Measurements from ENCODE around the gene SLC50A1. TPM values are rescaled to one million over a fixed set of nuclear protein-coding genes. Genes with fewer than 3 reads are reported as not detected.

Gene SLC50A1
- total and polyA plus RNA-seq, 2 of the 8 experiments (the other 6 are each of a cell fraction or from before 2014, with no cell fraction given), result 36.5 to 90.8 TPM

GRCh38 chr1:155173478-155174323 lies 38.0 kb downstream of the SLC50A1 start, which contains the start of gene TRIM46:
TRIM46 (plus strand) TSS chr1:155173849; CDS start chr1:155173967, 118 bp downstream.
- peak within 1 kb of the TSS; percentile 68 for H3K27ac ChIP-seq (ENCODE audit: low read depth, low read length)
- peaks cover 18 to 29% (median 22%) of the 10 kb centered on the region in 4 experiments for H3K36me3 ChIP-seq (ENCODE audit: control insufficient read depth in 2 of 4, insufficient read depth in 4 of 4, low read length in 3 of 4)
- H3K14ac ChIP-seq (ENCODE audit: insufficient read length), result peak within 1 kb of the TSS; percentile 13
- H3K27me3 ChIP-seq (replicated peaks in 1 of 4; ENCODE audit: control insufficient read depth in 3 of 4, extremely low read depth in 1 of 4, insufficient read depth in 3 of 4, low read length in 3 of 4), result no peaks in the 10 kb centered on the region
- 1% methylated on average over 34 of the region's 38 CpGs; no CpG with 5 or more reads in 1 of the 2 experiments for WGBS, 2 experiments (ENCODE audit: extremely low coverage in 1 of 2, insufficient coverage in 1 of 2, insufficient read length in 1 of 2, insufficient replicate concordance in 2 of 2, low coverage in 1 of 2, low lambda C conversion rate in 2 of 2, missing lambda C conversion rate in 1 of 2)
- H3K23ac ChIP-seq (ENCODE audit: insufficient read length), result no peak within 1 kb of the TSS
- DNase-seq (ENCODE audit: low read depth in 1 of 2, low spot score in 2 of 2) (peak in 1 of 2 experiments; percentile 84), FAIRE-seq (no peak)
- H2AK5ac ChIP-seq (ENCODE audit: low read depth, low read length), result peak within 1 kb of the TSS; percentile 3; the same call in 1 of the 2 replicates
- peak within 1 kb of the TSS; percentile 88 for H2BK5ac ChIP-seq (ENCODE audit: low read depth, low read length)
- peak within 1 kb of the TSS; percentile 96 for H4K5ac ChIP-seq (ENCODE audit: insufficient read length, low read depth, low read length)
- CTCF ChIA-PET (ENCODE audit: partially characterized antibody), result interaction anchor here (0.7 to 12.4 kb wide), 30 partner anchors 12 to 557 kb away, joined by 3 to 215 read pairs (median 4); partner anchors contain the start of genes ADAM15, DPM3, EFNA1 and EFNA4
- peak within 1 kb of the TSS; percentile 98 for H3K4ac ChIP-seq (replicated peaks; ENCODE audit: insufficient read length, low read depth, low read length)
- no peaks in the 10 kb centered on the region for H3K9me3 ChIP-seq (ENCODE audit: insufficient read depth in 2 of 2, low read depth in 1 of 2, low read length in 1 of 2)
- H2AFZ ChIP-seq (ENCODE audit: low read length), result peak within 1 kb of the TSS; percentile 30; the same call in 1 of the 2 replicates
- peak within 1 kb of the TSS; percentile 53; the same call in 1 of the 2 replicates for H2BK12ac ChIP-seq (ENCODE audit: low read depth, low read length)
- peaks cover 0 to 16% of the 10 kb centered on the region in 2 experiments; a peak in 2 of 4 replicates for H3K79me2 ChIP-seq (ENCODE audit: control insufficient read depth in 1 of 2, insufficient read depth in 2 of 2, low read length in 2 of 2)
- H3K4me1 ChIP-seq (replicated peaks in 1 of 4; ENCODE audit: control insufficient read depth in 3 of 4, insufficient read depth in 4 of 4, low read length in 3 of 4), result peaks cover 3 to 23% (median 8%) of the 10 kb centered on the region in 4 experiments; a peak in 6 of 7 replicates
- H3K4me2 ChIP-seq (ENCODE audit: insufficient read depth in 1 of 2, low read depth in 2 of 2, low read length in 2 of 2), result peak within 1 kb of the TSS; percentile 37 to 90
- no peaks in the 10 kb centered on the region; the same call in 1 of the 2 replicates for H3K79me1 ChIP-seq (ENCODE audit: low read depth, low read length)
- peak within 1 kb of the TSS; percentile 8 to 66 (median 50); a peak in 6 of 7 replicates for H3K9ac ChIP-seq (replicated peaks in 1 of 4; ENCODE audit: extremely low read depth in 1 of 4, low read depth in 3 of 4, low read length in 3 of 4)
- peak within 1 kb of the TSS; percentile 80 for H2BK20ac ChIP-seq (ENCODE audit: low read length)
- H4K20me1 ChIP-seq (replicated peaks in 1 of 2; ENCODE audit: control insufficient read depth in 1 of 2, insufficient read depth in 2 of 2, low read length in 2 of 2), result peaks cover 5 to 8% of the 10 kb centered on the region in 2 experiments
- H2BK120ac ChIP-seq (replicated peaks; ENCODE audit: low read depth, low read length), result peak within 1 kb of the TSS; percentile 91
- peak within 1 kb of the TSS; percentile 99 for H4K91ac ChIP-seq (replicated peaks; ENCODE audit: insufficient read length, low read length)
- peak within 1 kb of the TSS; percentile 98 for H3K18ac ChIP-seq (ENCODE audit: extremely low read depth, low read length)
- peak within 1 kb of the TSS; percentile 84; the same call in 1 of the 2 replicates for H2BK15ac ChIP-seq (ENCODE audit: low read length)
- peak within 1 kb of the TSS; percentile 94 for H3K56ac ChIP-seq (replicated peaks; ENCODE audit: insufficient read length, low read depth, low read length)
- peak within 1 kb of the TSS; percentile 91 for H4K8ac ChIP-seq (ENCODE audit: extremely low read depth, insufficient read depth, low read length)
- POLR2A ChIA-PET (ENCODE audit: partially characterized antibody), result interaction anchor here (0.7 to 20.5 kb wide), 21 partner anchors 12 to 147 kb away, joined by 3 to 512 read pairs (median 4); partner anchors contain the start of genes CLK2, DPM3, EFNA4 and MTX1
- peak within 1 kb of the TSS; percentile 70 to 95 (median 86) for H3K4me3 ChIP-seq (ENCODE audit: extremely low read depth in 1 of 4, insufficient read depth in 2 of 4, low read depth in 3 of 4, low read length in 4 of 4)
- H3K23me2 ChIP-seq (ENCODE audit: low read depth, low read length), result peaks cover 10% of the 10 kb centered on the region; the same call in 1 of the 2 replicates
- TF ChIP-seq CTCF (IDR thresholded peaks at IDR 0.05; ENCODE audit: control extremely low read depth in 1 of 3, insufficient read depth in 1 of 3, low read depth in 1 of 3, low read length in 3 of 3) (no peak), CHD2 (IDR thresholded peaks at IDR 0.05; ENCODE audit: low read length) (no peak), TEAD4 (IDR thresholded peaks at IDR 0.05; ENCODE audit: low read depth, low read length) (no peak), SIN3A (conservative IDR thresholded peaks at IDR 0.05 in 1 of 2, IDR thresholded peaks at IDR 0.05 in 1 of 2; ENCODE audit: low read depth in 1 of 2, low read length in 2 of 2) (peak in 1 of 2 experiments; percentile 9; a peak in 2 of 4 replicates)
